NCI-H2196 treated with DMSO at 0.1 percent for 48 hours (cell line): Measurements from ENCODE around the gene HK3.

ENCODE experiments used
- DNase-seq: peaks from one replicate; lab custom pipeline; 2025; ENCODE audit not compliant: unreplicated experiment; lab: John Stamatoyannopoulos, UW

Gene HK3

DNA sequence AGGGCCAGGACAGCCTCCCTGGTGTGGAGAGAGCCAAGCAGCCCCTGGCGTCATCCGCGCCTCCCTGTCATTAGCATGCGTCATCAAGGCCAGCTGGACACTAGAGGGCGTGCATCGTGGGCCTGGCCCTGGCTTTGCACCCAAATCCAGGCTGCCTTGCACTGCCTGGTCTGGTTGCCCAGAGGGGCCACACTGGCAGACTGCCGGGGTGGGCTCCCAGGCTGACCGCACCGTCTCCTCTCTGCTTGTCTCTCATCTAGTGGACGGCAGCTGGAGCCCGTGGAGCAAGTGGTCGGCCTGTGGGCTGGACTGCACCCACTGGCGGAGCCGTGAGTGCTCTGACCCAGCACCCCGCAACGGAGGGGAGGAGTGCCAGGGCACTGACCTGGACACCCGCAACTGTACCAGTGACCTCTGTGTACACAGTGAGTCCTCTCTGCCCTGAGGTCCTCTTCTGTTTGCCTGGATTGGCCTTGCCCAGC is 29.0 kb downstream of the HK3 start:
- no peak for DNase-seq

DNA sequence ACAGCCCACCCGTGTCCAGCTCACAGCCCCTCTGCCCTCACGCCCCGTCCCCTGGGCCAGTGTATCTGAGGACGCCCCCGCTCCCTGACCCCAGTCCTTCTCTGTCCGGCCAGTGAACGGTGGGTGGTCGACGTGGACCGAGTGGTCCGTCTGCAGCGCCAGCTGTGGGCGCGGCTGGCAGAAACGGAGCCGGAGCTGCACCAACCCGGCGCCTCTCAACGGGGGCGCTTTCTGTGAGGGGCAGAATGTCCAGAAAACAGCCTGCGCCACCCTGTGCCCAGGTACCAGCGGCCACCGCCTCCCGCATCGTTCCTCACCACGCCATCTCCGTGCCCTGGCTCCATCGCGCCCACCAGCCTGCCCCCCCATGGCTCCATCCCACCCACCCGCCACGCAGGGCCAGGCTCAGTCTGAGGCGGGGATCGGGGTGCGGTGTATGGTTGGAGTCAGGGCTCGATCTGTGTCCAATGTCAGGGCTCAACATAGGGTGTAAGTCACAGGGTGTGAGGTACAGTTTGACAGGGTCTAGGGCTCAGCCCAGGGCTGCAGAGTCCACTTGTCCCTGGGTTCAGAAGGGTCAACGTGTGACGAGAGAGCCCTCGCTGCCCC is 29.5 kb downstream of the HK3 start:
- DNase-seq: no peak

DNA sequence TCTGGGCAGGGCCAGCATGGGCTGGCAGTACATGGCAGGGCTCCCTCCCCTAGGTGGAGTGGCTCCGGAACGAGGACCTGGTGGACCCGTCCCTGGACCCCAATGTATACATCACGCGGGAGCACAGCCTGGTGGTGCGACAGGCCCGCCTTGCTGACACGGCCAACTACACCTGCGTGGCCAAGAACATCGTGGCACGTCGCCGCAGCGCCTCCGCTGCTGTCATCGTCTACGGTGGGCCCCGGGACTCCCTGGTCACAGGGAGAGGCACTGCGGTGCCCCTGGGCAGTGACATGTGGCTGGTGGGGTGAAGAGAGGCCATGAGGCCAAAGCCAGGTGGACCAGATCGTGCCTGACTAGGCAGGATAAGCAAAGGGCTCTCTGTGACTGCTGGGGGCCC is 30.4 kb downstream of the HK3 start:
- no peak for DNase-seq

DNA sequence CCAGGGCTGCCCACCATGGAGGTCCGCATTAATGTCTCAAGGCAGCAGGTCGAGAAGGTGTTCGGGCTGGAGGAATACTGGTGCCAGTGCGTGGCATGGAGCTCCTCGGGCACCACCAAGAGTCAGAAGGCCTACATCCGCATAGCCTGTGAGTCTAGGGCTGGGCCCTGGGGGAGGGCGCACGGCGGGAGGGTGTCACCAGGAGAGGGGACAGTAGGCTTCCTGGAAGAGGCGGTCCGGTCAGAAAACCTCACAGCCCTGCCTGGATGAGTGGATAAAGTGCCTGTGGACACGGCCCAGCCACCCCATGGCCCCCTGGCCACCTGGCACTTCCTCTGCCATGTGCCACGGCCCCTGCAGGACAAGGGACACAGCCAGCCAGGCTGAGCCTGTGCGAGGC is 31.0 kb downstream of the HK3 start:
- no peak for DNase-seq

DNA sequence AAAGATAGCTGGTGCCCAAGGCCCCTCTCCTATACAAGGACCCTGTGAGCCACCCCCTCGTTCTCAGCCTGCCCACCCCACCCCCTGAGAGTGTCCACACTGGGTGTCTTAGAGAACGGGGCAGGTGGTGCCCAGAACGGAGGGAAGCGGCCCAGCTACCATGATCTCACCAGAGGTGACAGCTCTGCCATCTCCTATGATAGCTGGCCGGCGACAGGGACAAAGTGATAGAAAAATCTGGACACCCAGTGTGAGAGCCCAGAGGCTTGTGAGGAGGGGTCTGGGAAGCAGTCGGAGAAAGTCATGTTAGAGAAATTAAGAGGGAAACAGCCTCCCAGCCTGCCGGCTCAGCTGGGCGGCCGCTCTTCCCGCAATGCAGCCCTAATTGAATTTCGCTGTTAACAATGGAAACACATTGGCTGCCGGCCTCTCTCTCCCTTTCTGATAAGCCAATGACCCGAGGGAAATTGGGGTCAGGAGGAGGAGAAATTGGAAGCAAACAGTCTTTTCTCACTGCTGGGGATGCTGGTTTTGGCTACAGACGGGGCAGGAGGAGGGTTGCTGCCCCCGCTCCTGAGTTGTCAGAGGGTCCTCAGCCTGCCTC is 32.3 kb downstream of the HK3 start:
- no peak for DNase-seq

DNA sequence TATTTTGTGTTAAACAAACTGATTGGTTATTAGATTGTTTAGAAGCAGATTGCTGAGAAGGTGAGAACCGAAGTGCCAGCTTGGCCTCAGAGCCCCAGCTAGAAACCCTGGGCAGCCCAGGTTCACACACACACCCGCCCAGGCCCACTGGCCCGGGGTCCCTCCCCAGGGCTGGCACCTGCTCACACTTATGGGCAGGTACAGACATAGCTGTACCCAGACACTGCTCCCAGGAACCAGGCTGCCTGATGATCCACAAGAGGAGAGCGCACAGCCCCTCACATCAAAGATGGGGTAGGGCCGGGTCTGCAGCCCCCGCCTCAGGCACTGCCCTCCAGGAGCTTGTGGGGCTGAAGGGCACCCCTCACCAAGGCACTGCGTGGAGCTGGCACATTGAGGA is 33.2 kb downstream of the HK3 start:
- DNase-seq: no peak

DNA sequence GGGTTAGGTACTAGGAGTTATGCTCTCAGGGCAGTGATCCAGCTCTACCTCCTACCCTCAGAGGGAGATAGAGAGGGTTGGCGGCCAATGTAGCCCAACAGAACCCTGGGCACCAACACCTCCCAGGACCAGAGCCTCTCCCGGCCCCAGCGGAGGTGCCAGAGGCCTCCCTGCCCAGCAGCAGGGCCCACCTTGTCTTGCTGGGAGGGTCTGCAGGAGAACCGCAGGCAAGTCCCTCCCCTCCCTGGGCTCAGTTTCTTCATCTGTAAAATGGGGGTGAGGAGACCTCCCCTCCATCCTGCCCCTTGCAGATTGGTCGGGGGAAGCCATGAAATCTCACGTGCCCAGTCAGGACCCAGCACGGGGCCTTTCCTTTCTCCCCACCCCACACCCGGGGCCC is 34.4 kb downstream of the HK3 start:
- DNase-seq: no peak

DNA sequence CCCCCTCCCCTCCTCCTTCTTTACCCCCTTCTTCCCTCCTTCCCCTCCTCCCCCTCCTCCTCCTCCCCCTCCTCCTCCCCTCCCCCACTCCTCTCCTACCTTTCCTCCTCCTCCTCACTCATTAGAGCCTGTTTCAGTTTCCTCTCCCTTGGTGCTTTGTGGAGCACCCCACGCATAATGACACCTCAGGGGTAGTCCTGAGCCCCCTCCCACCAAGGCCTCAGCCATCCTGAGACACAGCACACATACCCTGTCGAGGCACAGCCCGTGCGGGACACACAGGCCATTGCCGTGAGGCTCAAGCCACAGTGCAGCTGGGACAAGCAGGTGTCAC is 35.4 kb downstream of the HK3 start:
- DNase-seq: no peak

DNA sequence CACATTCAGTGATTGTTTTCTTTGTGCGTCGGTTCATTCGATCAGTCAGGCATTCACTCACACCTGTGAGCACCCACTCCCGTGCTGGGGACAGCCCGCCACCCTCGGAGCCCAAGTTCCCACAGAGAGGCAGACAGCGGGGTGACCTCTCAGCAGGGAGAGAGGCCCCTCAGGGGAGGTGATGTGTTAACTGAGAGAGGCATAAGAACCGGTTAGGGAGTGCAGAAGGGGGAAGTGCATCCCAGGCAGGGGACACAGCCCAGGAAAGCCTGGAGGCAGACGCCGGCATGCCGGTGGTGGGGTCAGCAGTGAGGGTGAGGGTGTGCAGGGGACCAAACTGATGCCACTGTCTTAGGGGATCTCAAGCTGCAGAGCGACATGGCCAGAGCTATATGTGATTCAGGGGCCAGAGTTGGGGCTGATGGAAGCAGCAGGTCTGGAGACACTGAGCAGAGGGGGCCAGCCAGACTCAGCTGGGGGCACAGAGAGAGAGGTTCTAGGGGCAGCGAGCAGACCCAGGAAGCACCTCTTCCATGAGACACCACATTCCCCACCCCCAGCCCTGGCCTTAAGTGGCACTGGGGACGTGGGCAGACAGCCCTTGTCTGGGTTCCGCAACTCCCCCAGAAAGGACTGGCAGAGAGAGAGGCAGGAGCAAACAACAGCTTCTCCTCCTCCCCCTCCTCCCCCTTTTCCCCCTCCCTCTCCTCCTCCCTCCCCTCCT is 35.9 kb downstream of the HK3 start:
- no peak for DNase-seq

DNA sequence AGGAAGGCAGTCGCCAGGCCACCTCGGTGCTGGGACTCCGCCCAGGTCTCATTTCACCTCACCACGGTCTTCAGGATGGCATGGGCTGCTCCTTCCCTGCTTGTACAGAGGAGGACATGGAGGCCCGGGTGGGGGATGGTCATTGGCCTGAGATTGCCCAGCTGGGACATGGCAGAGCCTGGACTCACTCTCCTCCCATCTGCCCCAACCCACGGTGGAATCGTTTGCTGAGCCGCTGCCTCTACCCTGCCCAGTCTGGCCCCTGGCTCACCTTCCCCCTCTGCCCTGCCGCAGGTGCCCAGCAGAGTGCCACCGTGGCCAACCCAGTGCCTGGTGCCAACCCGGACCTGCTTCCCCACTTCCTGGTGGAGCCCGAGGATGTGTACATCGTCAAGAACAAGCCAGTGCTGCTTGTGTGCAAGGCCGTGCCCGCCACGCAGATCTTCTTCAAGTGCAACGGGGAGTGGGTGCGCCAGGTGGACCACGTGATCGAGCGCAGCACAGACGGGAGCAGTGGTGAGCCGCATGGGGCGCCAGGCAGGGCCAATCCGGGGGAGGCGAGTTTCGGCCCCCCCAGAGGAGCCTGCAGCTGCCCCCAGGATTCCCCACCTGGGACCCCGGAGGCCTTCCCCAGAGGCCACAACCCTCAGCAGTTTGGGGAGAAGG is 36.7 kb downstream of the HK3 start:
- no peak for DNase-seq

DNA sequence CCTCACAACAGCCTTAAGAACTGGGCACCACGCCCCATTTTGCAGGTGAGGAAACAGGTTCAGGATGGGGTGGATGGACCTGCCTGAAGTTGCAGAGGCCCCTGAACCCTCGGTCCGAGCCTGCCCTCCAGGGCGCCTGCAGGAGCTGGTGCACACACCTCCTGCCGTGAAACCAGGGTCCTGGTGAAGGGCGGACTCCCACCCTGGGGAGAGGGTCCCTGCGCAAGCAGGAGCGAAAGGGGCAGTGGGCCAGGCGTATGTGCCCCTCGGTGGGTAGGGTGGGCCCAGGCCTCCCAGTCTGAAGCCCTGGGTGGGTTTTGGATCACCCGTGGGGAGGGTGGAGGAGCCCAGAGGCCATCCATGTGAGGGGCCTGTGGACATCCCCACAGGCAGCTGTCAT is 37.9 kb downstream of the HK3 start:
- no peak for DNase-seq

DNA sequence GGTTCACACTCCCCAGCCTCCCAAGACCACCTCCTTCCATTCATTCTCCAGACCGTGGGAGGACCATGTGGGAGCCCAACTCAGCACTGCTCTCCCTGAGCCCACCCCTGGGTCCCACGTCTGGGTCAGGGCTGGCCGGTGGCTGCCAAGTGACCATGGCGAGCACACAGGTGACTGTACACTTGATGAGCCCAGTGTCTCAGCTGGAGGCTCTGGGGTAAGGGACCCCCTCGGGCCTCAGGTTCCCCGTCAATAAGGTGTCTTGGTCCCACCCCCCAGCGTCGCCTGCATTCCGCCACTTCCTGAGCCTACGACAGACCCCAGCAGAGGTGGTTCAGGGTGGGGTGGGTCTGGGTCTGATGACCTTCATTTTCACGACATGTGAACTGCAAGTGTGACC is 38.8 kb downstream of the HK3 start:
- DNase-seq: no peak

DNA sequence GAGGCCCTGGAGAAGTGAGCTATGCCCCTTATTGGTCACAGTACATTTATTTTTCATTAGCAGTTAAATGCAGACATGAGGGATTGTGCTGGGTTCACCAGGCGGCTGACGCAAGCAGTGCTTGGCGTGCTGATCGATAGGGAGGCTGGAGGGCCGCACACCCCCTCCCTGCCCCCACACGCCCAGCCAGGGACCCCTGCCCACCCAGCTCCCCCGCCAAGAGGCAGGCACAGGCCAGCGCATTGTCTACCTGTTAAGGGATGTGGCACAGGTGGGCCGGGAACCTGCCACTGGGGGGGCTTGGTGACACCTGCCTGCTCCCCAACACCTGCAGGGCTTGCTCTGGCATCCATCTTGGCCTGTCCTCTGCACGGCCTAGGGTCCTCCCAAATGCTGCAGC is 39.2 kb downstream of the HK3 start:
- no peak for DNase-seq

DNA sequence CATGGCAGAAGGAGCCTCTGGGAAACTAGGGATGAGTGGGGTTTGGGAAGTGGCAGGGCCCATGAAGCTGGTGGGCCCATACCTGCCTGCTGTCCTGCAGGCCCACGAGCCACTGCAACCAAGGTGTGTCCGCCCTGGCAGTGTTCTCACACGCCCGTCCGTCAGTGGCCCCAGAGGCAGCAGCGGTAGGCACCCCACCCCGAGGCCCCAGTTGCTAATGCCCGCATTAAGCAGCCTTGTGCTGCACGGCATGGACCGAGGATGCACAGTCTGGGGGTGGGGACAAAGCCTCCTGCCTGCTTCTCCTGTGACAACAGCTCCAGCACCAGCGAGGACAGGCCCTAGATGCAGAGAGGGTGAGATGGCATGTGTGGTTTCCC is 41.3 kb downstream of the HK3 start:
- no peak for DNase-seq

DNA sequence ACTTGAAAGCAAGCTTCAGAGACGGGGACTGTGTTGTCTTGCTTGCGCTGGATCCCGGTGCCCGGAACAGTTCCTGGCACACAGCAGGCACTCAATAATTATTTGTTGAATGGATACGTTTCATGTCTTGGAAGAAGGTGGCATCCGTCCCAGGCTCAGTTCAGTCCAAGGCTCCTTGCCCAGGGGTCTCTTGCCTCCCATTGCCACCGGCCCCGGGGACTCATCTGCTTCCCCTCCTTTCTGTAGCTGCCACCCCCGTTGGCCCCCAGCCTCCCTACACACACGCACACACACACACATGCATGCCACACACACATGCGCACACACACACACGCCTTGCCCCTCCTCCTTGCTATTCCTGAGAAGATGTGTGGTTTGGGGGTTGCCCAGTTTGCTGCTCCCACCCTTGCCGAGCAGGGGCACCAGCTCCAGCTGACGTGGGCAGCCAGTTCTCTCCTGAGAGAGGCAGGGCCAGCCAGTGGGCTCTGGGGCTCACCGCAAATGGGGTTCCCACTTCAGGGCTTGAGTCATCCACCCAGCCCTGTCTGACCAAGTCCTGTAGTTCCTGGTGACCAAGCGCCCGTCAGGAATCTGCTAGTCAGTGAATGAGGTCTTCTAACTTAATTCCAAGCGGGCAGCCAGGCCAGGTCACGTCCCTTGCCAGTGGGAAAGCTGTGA is 41.8 kb downstream of the HK3 start:
- DNase-seq: no peak

DNA sequence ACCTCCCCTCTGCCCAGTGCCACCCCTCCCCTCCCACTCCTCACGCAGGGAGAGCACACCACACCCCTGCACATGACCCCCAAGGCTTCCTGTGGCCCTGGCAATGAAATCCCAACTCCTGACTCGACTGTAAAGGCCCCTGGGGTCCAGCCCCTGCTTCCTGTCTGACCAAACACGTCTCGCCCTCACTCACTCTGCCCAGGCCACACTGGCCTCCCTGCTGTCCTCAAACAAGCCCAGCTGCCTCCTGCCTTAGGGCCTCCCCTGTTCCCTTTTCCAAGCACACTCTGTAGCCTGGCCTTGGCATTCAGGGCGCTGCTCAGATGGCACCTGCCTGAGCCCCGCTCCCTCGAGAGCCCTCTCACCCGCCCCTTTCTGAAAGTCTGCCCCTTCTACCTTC is 42.4 kb downstream of the HK3 start:
- DNase-seq: no peak

DNA sequence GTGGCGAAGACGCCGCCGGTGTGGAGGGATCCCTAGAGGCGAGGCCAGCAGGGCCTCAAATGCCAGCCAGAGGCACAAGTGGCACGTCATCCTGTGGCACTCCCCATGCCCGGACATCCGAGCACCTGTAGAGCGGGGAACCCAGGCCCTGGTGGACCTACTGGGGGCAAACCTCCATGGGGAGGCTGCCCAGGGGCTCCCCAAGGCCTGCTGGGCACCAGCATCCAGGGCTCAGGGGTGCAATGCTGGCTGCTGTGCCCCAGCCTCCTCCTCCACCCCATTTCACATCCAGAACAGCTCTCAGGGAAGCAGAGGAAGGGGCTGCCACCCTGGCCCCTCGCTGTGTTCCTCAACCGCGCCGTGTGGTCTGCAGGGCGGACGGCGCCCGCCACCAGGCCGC is 43.5 kb downstream of the HK3 start:
- no peak for DNase-seq

DNA sequence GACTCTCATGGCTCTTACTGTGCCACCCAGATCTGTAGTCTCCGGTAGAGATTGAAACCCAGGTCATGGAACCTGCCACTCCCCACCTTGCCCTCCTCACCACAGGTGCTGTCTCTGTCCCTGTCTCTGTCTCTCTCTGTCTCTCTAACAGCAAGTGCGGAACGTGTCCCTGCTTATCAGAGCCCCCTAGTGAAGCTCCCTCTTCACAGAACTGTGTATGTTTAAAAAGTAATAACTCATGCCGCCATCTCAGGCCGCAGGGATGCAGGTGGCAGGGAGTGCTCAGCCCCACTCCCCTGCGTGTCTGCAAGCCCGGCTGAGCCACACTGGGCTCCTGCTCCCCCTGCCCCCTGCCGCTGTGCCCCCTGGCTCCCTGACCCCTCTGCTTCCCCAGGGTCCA is 45.0 kb downstream of the HK3 start:
- no peak for DNase-seq

DNA sequence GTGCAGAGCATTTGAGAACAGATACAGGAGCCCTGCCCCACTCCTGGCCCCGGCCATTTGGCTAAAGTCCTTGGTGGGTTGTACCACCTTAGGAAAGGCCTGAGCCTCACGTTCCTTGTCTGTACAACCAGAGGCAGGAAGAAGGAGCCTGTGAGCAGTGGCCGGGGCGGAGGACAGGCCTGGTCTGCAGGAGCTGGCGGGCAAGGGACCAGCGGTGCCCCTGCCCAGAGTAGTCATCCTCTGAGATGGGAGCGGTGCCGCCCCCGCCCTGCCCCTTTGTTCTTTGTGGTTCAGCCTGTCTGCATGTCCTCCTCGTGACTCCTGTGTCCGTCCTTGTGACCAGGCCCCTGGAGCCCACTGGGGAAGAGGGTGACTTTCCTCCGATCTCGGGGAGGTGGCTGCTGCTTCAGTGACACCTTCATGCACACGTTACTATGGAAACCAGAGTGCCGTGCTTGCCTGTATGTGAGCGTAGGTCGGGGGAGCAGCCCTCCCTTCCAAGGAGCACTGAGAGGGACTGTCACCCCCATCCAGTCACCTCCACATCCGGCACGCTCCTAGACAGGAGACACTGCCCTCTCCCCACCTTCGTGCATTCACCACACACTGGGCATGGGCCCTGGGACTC is 45.9 kb downstream of the HK3 start:
- DNase-seq: no peak

DNA sequence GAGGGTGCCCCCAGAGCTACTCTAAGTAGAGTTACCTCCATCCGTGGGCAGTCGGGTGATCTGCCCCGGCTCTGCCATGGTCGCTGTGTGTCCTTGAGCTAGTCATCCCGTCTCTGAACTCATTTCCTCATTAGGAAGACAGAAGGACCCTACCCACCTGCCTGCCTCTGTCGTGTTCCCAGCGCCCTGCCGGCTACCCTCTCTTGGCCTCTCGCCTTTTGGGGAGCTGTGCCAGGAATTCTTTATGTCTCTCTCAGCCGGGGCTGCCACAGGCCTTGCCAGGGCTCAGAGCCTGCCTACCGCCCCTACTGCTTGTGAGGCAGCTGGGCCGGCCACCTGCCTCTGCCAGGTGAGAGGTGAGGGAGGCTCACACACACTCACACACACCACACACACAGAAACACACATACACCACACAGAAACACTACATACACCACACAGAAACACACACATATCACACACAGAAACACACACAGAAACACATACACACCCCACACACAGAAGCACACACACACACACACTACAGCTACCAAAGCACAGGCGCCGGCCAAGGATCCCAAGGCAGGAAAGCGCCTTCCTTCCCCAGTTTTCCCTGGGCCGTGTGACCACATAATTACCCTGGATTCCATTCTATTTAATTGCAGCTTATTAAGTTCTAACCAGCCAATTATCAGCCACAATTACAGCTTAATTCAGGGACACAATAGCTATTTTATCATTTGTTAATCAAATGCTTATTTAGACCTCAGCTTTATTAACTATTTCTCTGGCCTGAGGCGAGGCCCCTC is 47.1 kb downstream of the HK3 start:
- DNase-seq: peak; percentile 54
